Neural progenitor cell (in vitro differentiated cells): Measurements from ENCODE around the gene KANSL2. TPM values are rescaled to one million over a fixed set of nuclear protein-coding genes. Genes with fewer than 3 reads are reported as not detected.
A peak's percentile ranks its signal among the peaks of the same experiment; 100 is the strongest.

Source experiments
- DNase-seq: peaks from one replicate; pipeline ENCODE4 v3.0.0-alpha.2; 2016; ENCODE audit warnings: low spot score
- H2AFZ ChIP-seq: fragments of 200-600 bp; sonication (generic); replicated peaks from 2 replicates; pipeline ENCODE4 v1.6.1; 2016; ENCODE audit warnings: antibody characterized with exemption
- H3F3A ChIP-seq: fragments of 200-600 bp; sonication (generic); 2 replicates; pipeline ENCODE4 v1.6.1; 2016; ENCODE audit warnings: antibody characterized with exemption, low read depth
- H3K27ac ChIP-seq: fragments of 200-600 bp; sonication (generic); 2 replicates; pipeline ENCODE4 v1.5.1; 2016; ENCODE audit warnings: mild to moderate bottlenecking
- H3K27me3 ChIP-seq: fragments of 200-600 bp; sonication (generic); 2 replicates; pipeline ENCODE4 v1.6.1; 2016; ENCODE audit warnings: mild to moderate bottlenecking, moderate library complexity
- H3K36me3 ChIP-seq: fragments of 200-600 bp; sonication (generic); 2 replicates; pipeline ENCODE4 v1.5.1; 2016
- H3K4me1 ChIP-seq: fragments of 200-600 bp; sonication (generic); 2 replicates; pipeline ENCODE4 v1.6.1; 2016; ENCODE audit warnings: mixed run types
- H3K4me2 ChIP-seq: fragments of 200-600 bp; sonication (generic); 2 replicates; pipeline ENCODE4 v1.6.1; 2016
- H3K4me3 ChIP-seq: fragments of 200-600 bp; sonication (generic); 2 replicates; pipeline ENCODE4 v1.5.1; 2016
- H3K79me2 ChIP-seq: fragments of 200-600 bp; sonication (generic); 2 replicates; pipeline ENCODE4 v1.6.1; 2016; ENCODE audit warnings: low read depth
- H3K9ac ChIP-seq: fragments of 200-600 bp; sonication (generic); 2 replicates; pipeline ENCODE4 v1.6.1; 2016
- H3K9me3 ChIP-seq: fragments of 200-600 bp; sonication (generic); 2 replicates; pipeline ENCODE4 v1.5.1; 2016; ENCODE audit warnings: low read depth
- H4K20me1 ChIP-seq: fragments of 200-600 bp; sonication (generic); 2 replicates; pipeline ENCODE4 v1.6.1; 2016; ENCODE audit warnings: low read depth
- H3K27ac Mint-ChIP-seq: 3 replicates; pipeline ENCODE4 v1.8.0; 2021; ENCODE audit warnings: mixed read lengths
- H3K27me3 Mint-ChIP-seq: 2 replicates; pipeline ENCODE4 v1.8.0; 2022; ENCODE audit warnings: low read depth, mild to moderate bottlenecking, inconsistent platforms, moderate library complexity, mixed read lengths; ENCODE audit not compliant: insufficient read depth
- H3K36me3 Mint-ChIP-seq: 3 replicates; pipeline ENCODE4 v1.8.0; 2021; ENCODE audit warnings: mixed read lengths
- H3K4me1 Mint-ChIP-seq: 3 replicates; pipeline ENCODE4 v1.8.0; 2021; ENCODE audit warnings: mixed read lengths
- H3K4me3 Mint-ChIP-seq: 3 replicates; pipeline ENCODE4 v1.8.0; 2021; ENCODE audit warnings: mild to moderate bottlenecking, moderate library complexity, mixed read lengths
- H3K9me3 Mint-ChIP-seq: 3 replicates; pipeline ENCODE4 v1.8.0; 2020; ENCODE audit warnings: mixed read lengths
- EZH2 ChIP-seq: fragments of 200-600 bp; sonication (generic); IDR thresholded peaks from 2 replicates; pipeline ENCODE4 v1.6.1; 2017; ENCODE audit warnings: antibody characterized with exemption, mild to moderate bottlenecking, moderate library complexity
- EZH2phosphoT487 ChIP-seq: fragments of 200-600 bp; sonication (generic); IDR thresholded peaks from 2 replicates; pipeline ENCODE4 v1.6.1; 2017; ENCODE audit warnings: antibody characterized with exemption
- microRNA counts: library from miRNA; unstranded; fragments of <30 nt; microRNA quantifications from one replicate; lab custom pipeline; 2016
- microRNA-seq: library from miRNA; unstranded; fragments of <30 nt; microRNA quantifications from one replicate; pipeline ENCODE4, GENCODE V29; 2016
- small RNA-seq: library from RNA; depleted of rRNA; stranded (forward); fragments of <200 nt; gene quantifications from one replicate; pipeline ENCODE3, GENCODE V24; 2015
- total RNA-seq: library from RNA; depleted of rRNA; stranded (reverse); fragments of >200 nt; gene quantifications from 2 replicates; pipeline ENCODE4 v1.2.3, GENCODE V29; 2015; ENCODE audit warnings: low replicate concordance
- TF ChIP-seq, protein P1 (sequence below): fragments of 200-600 bp; sonication (generic); IDR thresholded peaks from 2 replicates; pipeline ENCODE4 v1.5.1; 2017; ENCODE audit warnings: antibody characterized with exemption, mild to moderate bottlenecking

The KANSL2 gene
- total RNA-seq, 1 donor from 2014 or later: 82.6 TPM

DNA sequence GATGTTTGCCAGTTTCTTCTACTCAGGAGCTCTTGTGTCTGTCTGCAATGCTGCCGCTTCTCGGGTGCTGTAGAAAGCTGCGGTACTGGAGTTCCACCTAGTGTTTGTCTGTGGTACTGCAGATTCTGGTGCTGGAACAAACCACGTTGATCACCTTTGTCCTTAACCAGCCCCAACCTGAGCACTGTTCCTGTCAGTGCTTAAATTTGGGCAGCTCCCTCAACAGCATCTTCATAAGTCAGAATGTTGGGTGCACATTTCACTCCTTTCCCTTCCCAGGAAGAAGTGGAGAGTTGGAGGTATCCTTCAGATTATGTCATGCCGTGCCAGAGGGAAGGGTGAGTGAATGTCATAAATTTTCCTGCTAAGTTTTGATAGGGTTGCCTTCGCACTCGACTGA lies 63.5 kb downstream of the KANSL2 start:
- H3K9me3 ChIP-seq: no peaks in the 10 kb centered on the region
- no peaks in the 10 kb centered on the region for H3K36me3 ChIP-seq
- TF ChIP-seq, protein P1, sequence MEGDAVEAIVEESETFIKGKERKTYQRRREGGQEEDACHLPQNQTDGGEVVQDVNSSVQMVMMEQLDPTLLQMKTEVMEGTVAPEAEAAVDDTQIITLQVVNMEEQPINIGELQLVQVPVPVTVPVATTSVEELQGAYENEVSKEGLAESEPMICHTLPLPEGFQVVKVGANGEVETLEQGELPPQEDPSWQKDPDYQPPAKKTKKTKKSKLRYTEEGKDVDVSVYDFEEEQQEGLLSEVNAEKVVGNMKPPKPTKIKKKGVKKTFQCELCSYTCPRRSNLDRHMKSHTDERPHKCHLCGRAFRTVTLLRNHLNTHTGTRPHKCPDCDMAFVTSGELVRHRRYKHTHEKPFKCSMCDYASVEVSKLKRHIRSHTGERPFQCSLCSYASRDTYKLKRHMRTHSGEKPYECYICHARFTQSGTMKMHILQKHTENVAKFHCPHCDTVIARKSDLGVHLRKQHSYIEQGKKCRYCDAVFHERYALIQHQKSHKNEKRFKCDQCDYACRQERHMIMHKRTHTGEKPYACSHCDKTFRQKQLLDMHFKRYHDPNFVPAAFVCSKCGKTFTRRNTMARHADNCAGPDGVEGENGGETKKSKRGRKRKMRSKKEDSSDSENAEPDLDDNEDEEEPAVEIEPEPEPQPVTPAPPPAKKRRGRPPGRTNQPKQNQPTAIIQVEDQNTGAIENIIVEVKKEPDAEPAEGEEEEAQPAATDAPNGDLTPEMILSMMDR: peak; percentile 97
- TF ChIP-seq EZH2phosphoT487: no peak
- no peak for TF ChIP-seq EZH2
- H3K4me3 Mint-ChIP-seq: no peak overlapping the region
- no peaks in the 10 kb centered on the region for H3K36me3 Mint-ChIP-seq
- H3K4me2 ChIP-seq: no peak overlapping the region
- no peaks in the 10 kb centered on the region for H3K79me2 ChIP-seq
- H3K9me3 Mint-ChIP-seq: peaks cover 13% of the 10 kb centered on the region
- H3K9ac ChIP-seq: no peak overlapping the region
- no peak overlapping the region for H3K4me3 ChIP-seq
- H3K4me1 ChIP-seq: no peaks in the 10 kb centered on the region
- H3K27ac ChIP-seq: no peak overlapping the region
- no peak overlapping the region for H3K27ac Mint-ChIP-seq
- H2AFZ ChIP-seq: peak overlapping the region; percentile 91
- peak; percentile 84 for DNase-seq
- no peaks in the 10 kb centered on the region for H3F3A ChIP-seq
- no peaks in the 10 kb centered on the region for H4K20me1 ChIP-seq
- no peaks in the 10 kb centered on the region for H3K27me3 ChIP-seq
- H3K27me3 Mint-ChIP-seq: no peaks in the 10 kb centered on the region
- peaks cover 2% of the 10 kb centered on the region for H3K4me1 Mint-ChIP-seq

DNA sequence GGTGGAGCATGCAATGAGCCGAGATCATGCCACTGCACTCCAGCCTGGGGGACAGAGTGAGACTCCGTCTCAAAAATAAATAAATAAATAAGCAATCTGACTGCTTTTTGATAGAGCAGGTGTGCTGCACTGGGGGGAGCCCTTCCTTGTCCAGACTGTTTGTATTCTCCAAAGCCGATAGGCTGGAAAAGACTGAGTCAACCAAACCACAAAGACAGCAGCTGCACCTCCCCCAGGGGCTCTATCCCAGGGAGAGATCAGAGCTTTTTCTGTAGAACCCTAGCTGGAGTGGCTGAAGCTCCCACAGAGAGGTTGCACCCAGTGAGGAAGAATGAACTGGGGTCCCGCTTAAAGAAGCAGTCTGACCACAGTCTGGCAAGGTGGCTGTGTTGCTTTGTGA lies 66.4 kb downstream of the KANSL2 start:
- no peaks in the 10 kb centered on the region for H3K27me3 Mint-ChIP-seq
- H3K36me3 Mint-ChIP-seq: no peaks in the 10 kb centered on the region
- H3K4me3 Mint-ChIP-seq: no peak overlapping the region

DNA sequence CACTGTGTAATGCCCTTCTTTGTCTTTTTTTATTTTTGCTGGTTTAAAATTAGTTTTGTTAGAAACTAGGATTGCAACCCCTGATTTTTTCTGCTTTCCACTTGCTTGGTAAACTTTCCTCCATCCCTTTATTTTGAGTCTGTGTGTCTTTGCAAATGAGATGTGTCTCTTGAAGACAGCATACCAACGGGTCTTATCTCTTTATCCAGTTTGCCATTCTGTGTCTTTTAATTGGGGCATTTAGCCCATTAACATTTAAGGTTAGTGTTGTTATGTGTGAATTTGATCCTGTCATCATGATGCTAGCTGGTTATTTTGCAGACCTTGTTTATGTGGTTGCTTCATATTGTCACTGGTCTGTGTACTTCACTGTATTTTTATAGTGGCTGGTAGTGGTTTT lies 68.7 kb downstream of the KANSL2 start:
- peaks cover 4% of the 10 kb centered on the region for H3K9me3 ChIP-seq
- H3K27ac ChIP-seq: no peak overlapping the region
- no peak overlapping the region for H3K9ac ChIP-seq
- H3K4me3 ChIP-seq: no peak overlapping the region
- TF ChIP-seq EZH2: no peak
- TF ChIP-seq, protein P1: no peak
- no peak for TF ChIP-seq EZH2phosphoT487
- no peaks in the 10 kb centered on the region for H3K27me3 ChIP-seq
- no peaks in the 10 kb centered on the region for H3K79me2 ChIP-seq
- no peaks in the 10 kb centered on the region for H3K36me3 Mint-ChIP-seq
- no peak overlapping the region for H2AFZ ChIP-seq
- no peaks in the 10 kb centered on the region for H3K4me1 ChIP-seq
- peaks cover 36% of the 10 kb centered on the region for H3K9me3 Mint-ChIP-seq
- no peaks in the 10 kb centered on the region for H3K36me3 ChIP-seq
- H3K27ac Mint-ChIP-seq: no peak overlapping the region
- no peaks in the 10 kb centered on the region for H3K4me1 Mint-ChIP-seq
- no peaks in the 10 kb centered on the region for H3K27me3 Mint-ChIP-seq
- H3K4me2 ChIP-seq: no peak overlapping the region
- no peak overlapping the region for H3K4me3 Mint-ChIP-seq
- DNase-seq: no peak
- no peaks in the 10 kb centered on the region for H3F3A ChIP-seq
- no peaks in the 10 kb centered on the region for H4K20me1 ChIP-seq

More for the DNA sequence above, 66.4 kb downstream of the KANSL2 start:
- TF ChIP-seq EZH2: no peak
- no peak for TF ChIP-seq EZH2phosphoT487
- TF ChIP-seq, protein P1: no peak
- Histone ChIP-seq H3K9me3 (no peaks in the 10 kb centered on the region), H2AFZ (no peak overlapping the region), H3K79me2 (no peaks in the 10 kb centered on the region), H3K4me3 (no peak overlapping the region), H3K27me3 (no peaks in the 10 kb centered on the region), H3K27ac (no peak overlapping the region), H3K9ac (no peak overlapping the region), H3K36me3 (no peaks in the 10 kb centered on the region), H3K4me1 (no peaks in the 10 kb centered on the region), H4K20me1 (no peaks in the 10 kb centered on the region), H3F3A (no peaks in the 10 kb centered on the region), H3K4me2 (no peak overlapping the region)
- H3K27ac Mint-ChIP-seq: no peak overlapping the region
- peaks cover 28% of the 10 kb centered on the region for H3K9me3 Mint-ChIP-seq
- no peak for DNase-seq
- peaks cover 2% of the 10 kb centered on the region for H3K4me1 Mint-ChIP-seq

MicroRNA genes within 50 kb of the gene (microRNA counts, 767-probe panel; counts per million panel counts)
- 460 counts per million, percentile 90 among the panel's probes with 10 or more counts for microRNA hsa-miR-1291 (lab: Ali Mortazavi, UCI)

Small RNA genes lying within 50 kb of the gene (microRNA-seq; reads per million reads assigned to microRNA genes)
- not detected for gene MIR1291

Small RNA genes lying within 50 kb of the gene (small RNA-seq; reads per million reads assigned to genes)
- gene MIR1291: not detected
- 6.0 reads per million, percentile 94 among the genes with 10 or more reads in this experiment for gene SNORA2A
- gene SNORA2B: 1.1 reads per million, percentile 80 among the genes with 10 or more reads in this experiment
- 0.45 reads per million, percentile 50 among the genes with 10 or more reads in this experiment for gene SNORA2C

Other genes starting within 250 kb of the KANSL2 start
- not detected in 2 replicates for gene ANP32D, start 209.7 kb downstream of the KANSL2 start, total RNA-seq
- gene C12orf54, start 199.7 kb downstream of the KANSL2 start, total RNA-seq: not detected in 2 replicates
- not detected in 2 replicates for gene OR8S1, start 156.6 kb downstream of the KANSL2 start, total RNA-seq
- gene LALBA, start 112.2 kb downstream of the KANSL2 start, total RNA-seq: not detected in 2 replicates
- gene CCNT1, start 34.5 kb upstream of the KANSL2 start, total RNA-seq: 43.1 and 64.2 TPM in 2 replicates
- gene ADCY6, start 106.9 kb upstream of the KANSL2 start, total RNA-seq: 22.4 and 42.4 TPM in 2 replicates
- 25.0 and 31.3 TPM in 2 replicates for gene CACNB3, start 136.3 kb upstream of the KANSL2 start, total RNA-seq
- 95.6 and 109 TPM in 2 replicates for gene DDX23, start 169.9 kb upstream of the KANSL2 start, total RNA-seq
- 9.8 and 16.7 TPM in 2 replicates for gene RND1, start 183.6 kb upstream of the KANSL2 start, total RNA-seq
- gene FKBP11, start 243.3 kb upstream of the KANSL2 start, total RNA-seq: 12.6 and 18.2 TPM in 2 replicates